GM21619 (cell line): ENCODE measurements around the gene MMP8.

ENCODE experiments used
- ATAC-seq: cut with Tn5 transposase; IDR thresholded peaks from one replicate; pipeline ENCODE4 v1.9.1; 2021; ENCODE audit not compliant: unreplicated experiment

The MMP8 gene

DNA sequence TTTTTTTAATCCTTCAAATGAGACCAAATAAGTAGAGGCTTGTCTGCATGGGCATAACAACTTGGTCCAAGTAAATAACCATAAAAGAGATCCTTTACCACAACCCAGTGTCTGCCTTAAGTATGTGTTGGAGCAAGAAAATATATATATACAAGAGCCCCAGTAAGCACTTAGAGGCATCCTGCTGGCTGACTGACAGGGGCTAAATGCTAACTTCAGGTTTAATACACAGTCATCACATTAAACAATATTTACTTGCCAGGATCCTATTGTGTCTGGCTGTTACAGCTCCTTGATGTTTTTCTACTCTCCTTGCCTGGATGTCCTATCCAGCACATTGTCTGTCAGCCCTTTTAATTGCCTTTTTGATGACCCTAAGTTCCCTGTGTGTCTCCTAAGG is 62.1 kb downstream of the MMP8 start:
- ATAC-seq, result no peak
